Breast epithelium (tissue), 3 donors: Measurements from ENCODE around the gene TMEM212.

Experiments
- POLR2A ChIP-seq: fragments of 450-650 bp; IDR thresholded peaks from one replicate; pipeline ENCODE4 v1.6.1; 2016; ENCODE audit warnings: antibody characterized with exemption, mild to moderate bottlenecking, moderate library complexity
- TF ChIP-seq, protein P1 (sequence below), 3 donors: fragments of 450-650 bp; IDR thresholded peaks; one replicate each; pipeline ENCODE4 v1.5.1; 2016 to 2017; ENCODE audit warnings: antibody characterized with exemption in 3 of 3, mild to moderate bottlenecking in 3 of 3, moderate library complexity in 3 of 3

GRCh38 chr3:171824116-171824515 is 19.0 kb upstream of the TMEM212 start:
- no peak for TF ChIP-seq POLR2A
- TF ChIP-seq, protein P1, sequence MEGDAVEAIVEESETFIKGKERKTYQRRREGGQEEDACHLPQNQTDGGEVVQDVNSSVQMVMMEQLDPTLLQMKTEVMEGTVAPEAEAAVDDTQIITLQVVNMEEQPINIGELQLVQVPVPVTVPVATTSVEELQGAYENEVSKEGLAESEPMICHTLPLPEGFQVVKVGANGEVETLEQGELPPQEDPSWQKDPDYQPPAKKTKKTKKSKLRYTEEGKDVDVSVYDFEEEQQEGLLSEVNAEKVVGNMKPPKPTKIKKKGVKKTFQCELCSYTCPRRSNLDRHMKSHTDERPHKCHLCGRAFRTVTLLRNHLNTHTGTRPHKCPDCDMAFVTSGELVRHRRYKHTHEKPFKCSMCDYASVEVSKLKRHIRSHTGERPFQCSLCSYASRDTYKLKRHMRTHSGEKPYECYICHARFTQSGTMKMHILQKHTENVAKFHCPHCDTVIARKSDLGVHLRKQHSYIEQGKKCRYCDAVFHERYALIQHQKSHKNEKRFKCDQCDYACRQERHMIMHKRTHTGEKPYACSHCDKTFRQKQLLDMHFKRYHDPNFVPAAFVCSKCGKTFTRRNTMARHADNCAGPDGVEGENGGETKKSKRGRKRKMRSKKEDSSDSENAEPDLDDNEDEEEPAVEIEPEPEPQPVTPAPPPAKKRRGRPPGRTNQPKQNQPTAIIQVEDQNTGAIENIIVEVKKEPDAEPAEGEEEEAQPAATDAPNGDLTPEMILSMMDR (IDR thresholded peaks at IDR 0.05): no peak
